GM18526 (cell line): Measurements from ENCODE around the gene PBOV1.

Experiments
- POLR2A ChIP-seq: IDR thresholded peaks from 3 replicates; pipeline ENCODE4 v1.6.1; 2011; ENCODE audit not compliant: insufficient read length; ENCODE audit errors: extremely low read depth

PBOV1 gene

DNA sequence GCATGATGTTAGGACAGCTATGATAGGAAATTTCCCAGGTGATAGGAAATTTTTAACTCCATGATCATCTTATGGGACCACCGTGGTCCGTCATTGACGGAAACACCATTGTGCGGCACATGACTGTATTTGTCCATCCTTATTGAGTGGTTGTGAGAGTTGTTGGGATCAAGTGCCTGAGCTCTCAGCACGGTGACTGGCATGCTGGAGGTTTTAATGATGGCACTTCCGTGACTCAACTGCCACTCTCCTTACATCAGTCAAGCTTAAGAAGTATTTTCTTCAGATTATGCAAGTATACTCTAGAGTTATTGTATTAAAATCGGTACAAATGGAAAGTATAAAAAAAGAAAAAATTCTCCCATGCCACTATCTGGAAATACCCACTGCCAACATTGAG, 20.7 kb downstream of the PBOV1 start:
- TF ChIP-seq POLR2A = no peak

DNA sequence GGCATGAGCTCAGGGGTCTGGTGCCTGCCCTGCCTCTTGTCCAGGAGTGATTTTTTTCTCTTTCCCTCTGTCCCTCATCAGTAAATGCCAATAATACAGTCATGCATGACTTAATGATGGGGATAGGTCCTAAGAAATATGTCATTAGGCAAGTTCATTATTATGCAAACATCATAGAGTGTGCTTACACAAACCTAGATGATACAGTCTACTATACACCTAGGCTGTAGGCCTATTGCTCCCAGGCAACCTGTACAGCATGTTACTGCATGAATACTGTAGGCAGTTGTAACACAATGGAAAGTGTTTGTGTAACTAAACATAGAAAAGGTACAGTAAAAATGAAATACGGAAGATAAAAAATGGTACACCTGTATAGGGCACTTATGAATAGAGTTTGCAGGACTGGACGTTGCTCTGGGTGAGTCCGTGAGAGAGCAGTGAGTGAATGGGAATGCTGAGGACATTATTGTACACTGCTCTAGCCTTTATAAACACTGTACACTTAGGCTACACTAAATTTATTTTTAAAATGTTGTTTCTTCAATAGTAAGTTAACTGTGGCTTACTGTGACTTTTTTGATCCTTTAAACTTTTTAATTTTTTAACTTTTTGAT, 22.1 kb downstream of the PBOV1 start:
- no peak for TF ChIP-seq POLR2A

DNA sequence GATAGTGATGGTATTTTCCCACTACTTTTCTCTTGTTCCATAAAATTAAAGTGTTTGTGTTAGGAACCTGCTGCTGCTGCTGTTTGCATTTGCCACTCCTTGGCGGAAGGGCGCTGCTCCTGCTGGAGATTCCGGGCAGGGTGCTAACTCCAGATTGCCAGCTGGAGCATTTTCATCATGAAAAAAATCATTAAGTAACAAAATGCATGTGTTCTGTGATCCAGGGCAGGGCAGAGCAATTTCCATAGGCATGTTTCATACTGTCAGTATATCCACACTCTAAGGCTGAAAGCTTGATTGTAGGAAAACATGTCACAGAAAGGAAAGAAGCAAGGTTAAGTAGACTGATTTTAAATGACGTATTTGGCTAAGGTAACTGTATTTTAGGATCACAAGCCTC, 24.0 kb downstream of the PBOV1 start:
- no peak for TF ChIP-seq POLR2A

DNA sequence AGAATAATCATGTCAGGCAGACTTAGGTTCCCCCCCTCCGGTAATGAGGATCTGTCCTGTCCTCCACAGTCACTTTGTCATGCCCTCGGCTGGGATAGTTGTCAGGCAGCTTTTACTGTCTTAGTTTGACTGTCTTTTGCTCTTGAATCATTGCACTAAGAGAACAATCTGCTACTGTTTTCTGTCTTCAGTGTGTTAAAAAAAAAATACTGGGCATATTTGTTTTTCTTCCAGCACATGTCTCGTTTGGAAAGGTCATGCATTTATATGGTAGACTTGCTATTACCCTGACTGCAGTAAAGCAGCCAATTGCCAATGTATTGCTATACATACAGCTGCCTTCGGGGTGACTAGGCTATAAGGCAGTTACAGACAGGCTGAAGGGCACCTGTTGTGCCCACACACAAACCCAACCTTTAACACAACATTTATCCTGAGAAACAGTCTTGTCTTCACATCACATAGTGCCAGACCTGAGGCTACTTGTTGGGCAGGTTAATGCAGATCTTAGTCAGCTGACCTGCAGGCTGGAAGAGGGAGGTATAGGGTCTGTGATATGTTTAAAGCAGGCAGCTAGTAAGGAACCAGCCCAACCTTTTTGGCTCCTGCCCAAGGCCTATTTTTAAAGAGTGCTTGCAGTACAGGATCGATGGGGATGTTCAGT, 29.9 kb downstream of the PBOV1 start:
- TF ChIP-seq POLR2A = no peak

DNA sequence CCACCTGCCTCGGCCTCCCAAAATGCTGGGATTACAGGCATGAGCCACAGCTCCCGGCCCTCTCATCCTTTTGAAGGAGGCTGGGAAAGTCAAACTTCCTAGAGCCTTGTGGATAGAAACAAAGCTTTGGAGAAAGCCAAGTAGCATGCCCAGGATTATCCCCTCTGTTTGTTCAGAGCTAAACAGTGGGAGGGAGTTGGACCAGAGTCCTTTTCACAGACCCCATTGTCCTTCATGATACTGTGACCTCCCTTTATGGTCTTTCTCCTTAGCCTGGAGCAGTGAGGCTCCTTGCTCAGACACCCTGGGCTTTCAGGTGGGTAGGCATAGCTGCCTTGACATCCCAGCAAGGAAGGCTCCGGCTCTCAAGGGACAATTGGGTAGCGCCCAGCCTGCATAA, 31.1 kb downstream of the PBOV1 start:
- no peak for TF ChIP-seq POLR2A

DNA sequence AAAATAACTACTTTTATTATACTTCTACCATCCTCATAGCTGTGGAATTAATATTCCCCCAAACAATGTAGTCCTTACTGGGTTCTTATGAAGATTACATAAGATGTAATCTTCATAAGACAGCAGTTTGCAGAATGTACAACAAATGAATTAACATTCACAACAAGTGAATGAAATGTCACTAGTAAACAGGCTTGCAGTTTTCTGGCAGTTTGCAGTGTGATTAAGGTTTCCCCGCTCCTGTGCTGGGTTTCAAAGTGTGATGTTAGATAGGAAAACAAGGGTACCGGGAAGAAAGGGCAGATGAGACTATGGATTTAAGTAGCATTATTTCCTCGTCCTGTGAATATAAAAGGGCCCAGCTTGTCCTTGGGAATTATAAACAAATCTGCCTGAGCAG, 34.1 kb downstream of the PBOV1 start:
- no peak for TF ChIP-seq POLR2A

DNA sequence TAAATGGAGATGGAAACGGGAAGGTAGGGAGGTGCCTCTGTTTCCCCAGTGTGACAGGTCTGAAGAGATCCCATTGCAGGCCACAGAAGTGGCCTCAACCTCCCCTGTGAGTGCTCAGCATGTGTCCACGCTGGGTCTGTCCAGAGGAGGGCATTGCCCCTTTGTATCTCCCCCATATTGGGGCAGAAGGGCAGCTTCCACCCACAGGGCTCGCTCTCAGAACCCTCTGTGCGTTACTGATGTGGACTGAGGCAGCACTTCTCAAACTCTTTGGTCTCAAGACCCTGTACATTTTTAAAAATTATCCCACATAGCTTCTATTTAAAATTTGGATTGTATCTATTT, 34.5 kb downstream of the PBOV1 start:
- TF ChIP-seq POLR2A = no peak

DNA sequence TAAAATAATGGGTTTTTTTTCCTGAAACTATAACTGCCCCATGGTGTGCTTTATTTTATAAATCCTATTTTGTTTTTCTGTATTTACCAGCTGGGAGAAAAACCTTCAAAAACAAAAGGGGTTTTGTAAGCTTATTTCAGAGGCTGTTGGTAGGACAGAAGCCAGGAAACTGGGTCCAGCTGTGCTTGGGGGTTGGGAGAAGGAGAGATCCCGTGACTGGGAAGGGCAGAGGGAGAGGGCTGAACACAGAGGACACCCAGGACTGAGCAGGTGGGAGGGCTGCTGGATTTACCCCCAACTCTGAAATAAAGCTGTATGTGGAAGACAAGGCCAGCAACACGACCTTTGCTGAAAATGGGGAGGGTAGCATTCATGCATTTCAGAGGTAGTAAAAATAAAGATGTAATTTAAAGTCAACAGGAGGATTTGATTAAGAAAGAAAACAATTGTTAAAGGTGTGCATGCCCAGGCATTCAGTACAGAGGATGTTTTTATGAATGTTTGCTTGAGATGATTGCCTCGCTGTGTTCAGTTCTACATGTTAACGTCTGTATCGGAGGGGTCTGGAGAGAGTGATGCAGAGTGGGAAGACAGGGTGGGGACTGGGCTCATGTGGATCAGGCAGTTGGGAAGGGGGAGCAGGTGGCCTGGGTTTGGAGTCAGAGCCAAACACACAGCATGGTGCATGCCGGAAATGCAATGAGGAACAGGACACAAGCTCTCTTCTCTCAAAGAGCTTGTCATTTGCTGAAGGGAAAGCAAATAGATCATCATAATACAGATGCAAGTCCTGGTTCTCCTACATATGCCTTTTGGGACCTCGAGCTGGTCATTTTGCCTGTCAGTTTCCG, 35.1 kb downstream of the PBOV1 start:
- TF ChIP-seq POLR2A = no peak

DNA sequence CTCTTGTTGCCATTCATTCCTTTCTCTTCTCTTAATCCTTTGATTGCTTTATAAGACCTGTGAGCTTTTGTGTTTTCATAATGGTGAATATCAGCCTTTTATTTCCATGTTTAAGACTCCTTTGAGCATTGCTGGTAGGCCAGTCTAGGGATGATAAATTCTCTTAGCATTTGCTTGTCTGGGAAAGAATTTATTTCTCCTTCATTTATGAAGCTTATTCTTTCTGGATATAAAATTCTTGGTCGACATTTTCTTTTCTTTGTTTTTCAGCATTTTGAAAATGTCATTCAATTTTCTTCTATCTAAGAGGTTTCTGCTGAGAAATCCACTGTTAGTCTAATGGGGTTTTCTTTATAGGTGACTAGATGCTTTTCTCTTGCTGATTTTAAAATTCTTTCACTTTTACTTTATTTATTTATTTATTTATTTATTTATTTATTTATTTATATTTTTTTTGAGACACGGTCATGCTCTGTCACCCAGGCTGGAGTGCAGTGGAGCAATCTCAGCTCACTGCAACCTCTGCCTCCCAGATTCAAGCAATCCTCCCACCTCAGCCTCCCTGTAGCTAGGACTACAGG, 41.5 kb downstream of the PBOV1 start:
- no peak for TF ChIP-seq POLR2A

DNA sequence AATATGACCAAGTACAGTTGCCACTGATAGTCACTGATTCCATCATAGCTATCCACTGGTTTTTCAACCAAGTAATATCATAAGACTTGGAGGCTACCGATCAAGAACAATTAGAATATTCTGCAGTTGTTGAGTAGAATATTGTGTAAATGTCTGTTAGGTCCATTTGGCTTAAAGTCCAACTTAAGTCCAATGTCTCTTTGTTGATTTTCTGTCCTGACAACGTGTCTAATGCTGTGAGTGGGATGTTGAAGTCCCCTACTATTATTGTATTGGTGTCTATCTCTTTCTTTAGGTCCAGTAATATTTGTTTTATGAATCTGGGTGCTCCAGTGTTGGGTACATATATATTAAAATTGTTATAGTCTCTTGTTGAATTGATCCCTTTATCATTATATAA, 42.7 kb downstream of the PBOV1 start:
- no peak for TF ChIP-seq POLR2A
